PC-3 (cell line): Measurements from ENCODE around the gene CMTM5. TPM values are rescaled to one million over a fixed set of nuclear protein-coding genes. Genes with fewer than 3 reads are reported as not detected.

Source experiments
- ATAC-seq: fragments of 200-7000 bp; cut with Tn5 transposase; 2 replicates; pipeline ENCODE4 v1.9.1; 2020; ENCODE audit warnings: mild to moderate bottlenecking, moderate library complexity
- BruUV-seq: library from RNA; stranded (reverse); fragments of 400-500 nt; replicated peaks from 2 replicates; lab custom pipeline; 2021; lab: Mats Ljungman, UMichigan
- CTCF ChIA-PET: fragments of 300-600 bp; sonication (Branson Sonifier 250); formaldehyde crosslinking; loops from one replicate; lab custom pipeline; 2022; ENCODE audit warnings: antibody characterized with exemption; lab: Charles Lee
- POLR2A ChIA-PET: fragments of 300-600 bp; sonication (Branson Sonifier 250); formaldehyde crosslinking; loops from one replicate; lab custom pipeline; 2022; ENCODE audit warnings: antibody characterized with exemption; ENCODE audit not compliant: unreplicated experiment; lab: Charles Lee
- DNase-seq: peaks from one replicate; pipeline ENCODE4 v3.0.0-alpha.2; 2015
- H2AFZ ChIP-seq: fragments of 300-600 bp; sonication (generic); 2 replicates; pipeline ENCODE4 v1.6.0; 2016; ENCODE audit warnings: antibody characterized with exemption, low read length
- H3F3A ChIP-seq: fragments of 300-600 bp; sonication (generic); one replicate; pipeline ENCODE4 v1.6.0; 2017; ENCODE audit warnings: antibody characterized with exemption, low read length, control low read depth, mild to moderate bottlenecking; ENCODE audit not compliant: unreplicated experiment
- H3K27ac ChIP-seq: fragments of 300-600 bp; sonication (generic); 2 replicates; pipeline ENCODE4 v1.5.1; 2016; ENCODE audit warnings: mild to moderate bottlenecking, low read length
- H3K27me3 ChIP-seq: fragments of 300-600 bp; sonication (generic); 2 replicates; pipeline ENCODE4 v1.6.1; 2016; ENCODE audit warnings: low read length, mixed read lengths
- H3K36me3 ChIP-seq: fragments of 300-600 bp; sonication (generic); 2 replicates; pipeline ENCODE4 v1.6.1; 2016; ENCODE audit warnings: low read depth, mixed run types, low read length, mixed read lengths
- H3K4me1 ChIP-seq: fragments of 300-600 bp; sonication (generic); 2 replicates; pipeline ENCODE4 v1.5.1; 2016; ENCODE audit warnings: low read length; ENCODE audit not compliant: insufficient read depth
- H3K4me2 ChIP-seq: fragments of 300-600 bp; sonication (generic); 2 replicates; pipeline ENCODE4 v1.6.0; 2016; ENCODE audit warnings: low read length
- H3K4me3 ChIP-seq: fragments of 300-600 bp; sonication (generic); 2 replicates; pipeline ENCODE4 v1.5.1; 2016; ENCODE audit warnings: mild to moderate bottlenecking, low read length, mixed read lengths
- H3K79me2 ChIP-seq: fragments of 300-600 bp; sonication (generic); 2 replicates; pipeline ENCODE4 v1.6.1; 2017; ENCODE audit warnings: low read length, mixed read lengths
- H3K9ac ChIP-seq: fragments of 300-600 bp; sonication (generic); 2 replicates; pipeline ENCODE4 v1.6.0; 2016; ENCODE audit warnings: mild to moderate bottlenecking, low read length
- H3K9me2 ChIP-seq: fragments of 300-600 bp; sonication (generic); replicated peaks from 2 replicates; pipeline ENCODE4 v1.6.1; 2016; ENCODE audit warnings: mixed run types, low read length, mixed read lengths
- H3K9me3 ChIP-seq: fragments of 300-600 bp; sonication (generic); 2 replicates; pipeline ENCODE4 v1.6.1; 2016; ENCODE audit warnings: low read length, mixed read lengths
- H4K20me1 ChIP-seq: fragments of 300-600 bp; sonication (generic); 2 replicates; pipeline ENCODE4 v1.6.1; 2016; ENCODE audit warnings: low read length, mixed read lengths
- CTCF ChIP-seq: fragments of 300-600 bp; sonication (generic); conservative IDR thresholded peaks from 2 replicates; pipeline ENCODE4 v1.5.1; 2017; ENCODE audit warnings: antibody characterized with exemption, low read depth, mild to moderate bottlenecking, low read length
- EZH2 ChIP-seq: fragments of 300-600 bp; sonication (generic); IDR thresholded peaks from one replicate; pipeline ENCODE4 v1.6.1; 2017; ENCODE audit warnings: antibody characterized with exemption, mild to moderate bottlenecking, low read length; ENCODE audit not compliant: unreplicated experiment
- EZH2phosphoT487 ChIP-seq: fragments of 300-600 bp; sonication (generic); IDR thresholded peaks from 2 replicates; pipeline ENCODE4 v1.6.1; 2018; ENCODE audit warnings: mild to moderate bottlenecking, antibody characterized with exemption, low read length, borderline replicate concordance
- intact Hi-C: fragments of 100-400 bp; cut with micrococcal nuclease; formaldehyde crosslinking; loops from 2 replicates; pipeline ENCODE4 v1.9.0; 2023
- total RNA-seq: library from RNA; depleted of rRNA; stranded (reverse); fragments of >200 nt; gene quantifications from 2 replicates; pipeline ENCODE4 v1.2.3, GENCODE V29; 2014

The CMTM5 gene
- total RNA-seq, 1 experiment from 2014 or later: not detected

DNA sequence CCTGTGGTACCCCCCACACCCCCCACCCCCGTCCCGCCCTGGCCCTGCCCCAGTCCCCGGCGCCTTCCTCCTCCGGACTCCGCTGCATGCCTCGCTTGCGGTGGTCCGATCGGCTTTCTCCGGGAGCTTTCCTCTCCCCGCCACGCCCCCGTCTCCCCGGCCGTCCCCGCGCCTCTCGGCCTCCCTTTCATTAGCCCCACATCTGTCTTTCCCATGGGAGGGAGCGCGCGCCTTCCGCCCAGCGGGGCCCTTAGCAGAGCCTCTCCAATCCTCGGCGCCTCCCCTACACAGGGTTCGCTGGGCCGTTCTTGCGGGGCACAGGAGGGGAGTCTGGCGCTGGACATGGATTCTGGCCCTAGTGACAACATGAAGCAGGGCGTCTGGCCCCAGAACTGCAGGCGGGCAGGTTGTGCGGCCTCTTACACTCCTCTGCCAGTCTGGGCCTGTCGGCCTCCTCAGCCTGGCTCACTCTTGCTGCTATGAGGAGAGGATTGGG is 10.4 kb upstream of the CMTM5 start:
- Histone ChIP-seq H3K27ac (no peak overlapping the region), H2AFZ (no peak overlapping the region), H3K4me3 (no peak overlapping the region), H3K9me3 (no peaks in the 10 kb centered on the region), H3F3A (no peaks in the 10 kb centered on the region), H3K4me2 (no peak overlapping the region), H3K9me2 (no peaks in the 10 kb centered on the region), H3K36me3 (no peaks in the 10 kb centered on the region), H4K20me1 (no peaks in the 10 kb centered on the region), H3K9ac (no peak overlapping the region), H3K4me1 (no peaks in the 10 kb centered on the region), H3K79me2 (no peaks in the 10 kb centered on the region), H3K27me3 (peaks cover 32% of the 10 kb centered on the region)
- CTCF ChIA-PET: no interaction called here
- no peak for TF ChIP-seq EZH2phosphoT487
- no peak for TF ChIP-seq EZH2
- no peak for TF ChIP-seq CTCF
- intact Hi-C loops: no loop called here
- POLR2A ChIA-PET: no interaction called here
- DNase-seq: no peak
- no TSS peak for BruUV-seq
- ATAC-seq: no peak

- no peak for ATAC-seq
- Histone ChIP-seq H3K36me3 (no peaks in the 10 kb centered on the region), H3K79me2 (no peaks in the 10 kb centered on the region), H3K27ac (no peak overlapping the region), H3K9me2 (no peaks in the 10 kb centered on the region), H4K20me1 (no peaks in the 10 kb centered on the region), H3F3A (no peaks in the 10 kb centered on the region), H3K9ac (no peak overlapping the region), H3K27me3 (peaks cover 24% of the 10 kb centered on the region), H3K4me1 (no peaks in the 10 kb centered on the region), H2AFZ (no peak overlapping the region), H3K4me2 (no peak overlapping the region), H3K9me3 (no peaks in the 10 kb centered on the region), H3K4me3 (no peak overlapping the region)
- intact Hi-C loops: no loop called here
- TF ChIP-seq CTCF: no peak
- no peak for TF ChIP-seq EZH2phosphoT487
- no peak for TF ChIP-seq EZH2
- ChIA-PET POLR2A (no interaction called here), CTCF (no interaction called here)
- no peak for DNase-seq
- BruUV-seq: no TSS peak
Measured at GRCh38 chr14:23370221-23370620, 6.6 kb upstream of the CMTM5 start.

DNA sequence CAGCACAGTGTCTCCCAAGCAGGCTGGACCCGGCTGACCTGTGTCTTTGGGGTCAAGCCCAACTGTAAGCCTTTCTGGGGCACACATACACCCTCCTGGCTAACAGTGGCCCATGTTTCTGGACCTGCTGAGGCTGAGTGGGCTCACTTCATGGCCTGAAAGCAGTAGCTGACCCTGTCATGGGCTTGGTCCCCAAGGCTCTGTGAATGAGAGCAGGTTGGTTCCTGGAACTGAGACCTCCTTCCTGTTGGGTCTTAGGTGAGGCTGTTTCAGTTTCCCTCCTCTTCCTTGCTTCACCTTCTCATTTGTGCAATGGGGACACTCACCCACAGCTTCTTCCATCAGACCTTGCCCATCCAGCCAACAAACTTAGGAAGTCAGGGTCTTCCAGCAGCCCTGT is 5.0 kb upstream of the CMTM5 start:
- no peaks in the 10 kb centered on the region for H3K79me2 ChIP-seq
- H3K4me2 ChIP-seq: no peak overlapping the region
- no peak for ATAC-seq
- BruUV-seq: no TSS peak
- CTCF ChIA-PET: no interaction called here
- no peak overlapping the region for H3K9ac ChIP-seq
- no peaks in the 10 kb centered on the region for H3K4me1 ChIP-seq
- H4K20me1 ChIP-seq: no peaks in the 10 kb centered on the region
- H3K36me3 ChIP-seq: no peaks in the 10 kb centered on the region
- H3K4me3 ChIP-seq: no peak overlapping the region
- H3K9me2 ChIP-seq: no peaks in the 10 kb centered on the region
- no peaks in the 10 kb centered on the region for H3K9me3 ChIP-seq
- POLR2A ChIA-PET: no interaction called here
- peaks cover 17% of the 10 kb centered on the region for H3K27me3 ChIP-seq
- no peaks in the 10 kb centered on the region for H3F3A ChIP-seq
- DNase-seq: no peak
- no peak for TF ChIP-seq EZH2phosphoT487
- no peak for TF ChIP-seq CTCF
- TF ChIP-seq EZH2: no peak
- intact Hi-C loops: no loop called here
- no peak overlapping the region for H3K27ac ChIP-seq
- H2AFZ ChIP-seq: no peak overlapping the region
